GM06990 (cell line): Measurements from ENCODE around the gene RPS28.

ENCODE experiments used
- DNase-seq: peaks from one replicate; pipeline ENCODE4 v3.0.0-alpha.2; 2011; ENCODE audit not compliant: insufficient read length; ENCODE audit errors: extremely low read depth
- H3K27me3 ChIP-seq: replicated peaks from 2 replicates; pipeline ENCODE4 v1.6.0; 2011; ENCODE audit warnings: low read length; ENCODE audit not compliant: control insufficient read depth, insufficient read depth
- H3K36me3 ChIP-seq: 2 replicates; pipeline ENCODE4 v1.5.1; 2011; ENCODE audit warnings: low read length; ENCODE audit not compliant: control insufficient read depth, insufficient read depth
- H3K4me3 ChIP-seq: replicated peaks from 2 replicates; pipeline ENCODE4 v1.5.1; 2011; ENCODE audit warnings: low read depth, mild to moderate bottlenecking, control low read depth, low read length
- TF ChIP-seq, protein P1 (sequence below): IDR thresholded peaks from 2 replicates; pipeline ENCODE4 v1.5.1; 2011; ENCODE audit warnings: low read length, control low read depth, mild to moderate bottlenecking, inconsistent platforms; ENCODE audit not compliant: insufficient read depth, poor library complexity, severe bottlenecking

RPS28 gene

DNA sequence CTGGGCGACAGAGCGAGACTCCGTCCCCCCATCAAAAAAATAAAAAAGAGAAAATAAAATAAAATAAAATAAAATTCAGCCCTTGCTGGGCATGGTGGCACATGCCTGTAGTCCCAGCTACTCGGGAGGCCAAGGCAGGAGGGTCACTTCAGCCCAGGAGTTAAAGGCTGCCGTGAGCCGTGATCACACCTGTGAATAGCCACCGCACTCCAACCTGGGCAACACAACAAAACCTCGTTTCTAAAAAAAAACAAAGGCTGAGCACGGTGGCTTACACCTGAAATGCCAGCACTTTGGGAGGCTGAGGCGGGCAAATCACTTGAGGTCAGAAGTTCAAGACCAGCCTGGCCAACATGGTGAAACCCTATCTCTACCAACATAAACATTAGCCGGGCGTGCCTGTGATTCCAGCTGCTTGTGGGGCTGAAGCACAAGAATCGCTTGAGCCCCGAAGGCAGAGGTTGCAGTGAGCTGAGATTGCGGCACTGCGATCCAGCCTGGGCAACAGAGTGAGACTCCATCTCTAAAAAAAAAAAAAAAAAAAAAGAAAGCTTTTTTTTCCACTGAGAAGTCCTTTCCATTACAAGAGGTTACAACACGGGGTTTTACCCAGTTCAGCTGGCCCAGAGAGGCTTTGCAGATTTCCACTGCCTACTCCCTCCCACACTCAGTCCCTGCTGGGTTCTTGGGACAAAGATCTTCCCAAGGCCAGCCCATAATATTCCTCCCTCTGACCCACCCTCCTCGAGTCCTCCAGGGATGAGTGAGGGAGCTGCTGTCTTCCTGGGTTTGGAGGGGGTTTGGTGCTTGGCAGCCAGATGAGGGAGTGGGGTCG is 49.1 kb downstream of the RPS28 start:
- Histone ChIP-seq H3K4me3 (no peak overlapping the region), H3K36me3 (no peaks in the 10 kb centered on the region; the same call in 1 of the 2 replicates), H3K27me3 (no peaks in the 10 kb centered on the region; the same call in 1 of the 2 replicates)
- DNase-seq = no peak
- TF ChIP-seq, protein P1, sequence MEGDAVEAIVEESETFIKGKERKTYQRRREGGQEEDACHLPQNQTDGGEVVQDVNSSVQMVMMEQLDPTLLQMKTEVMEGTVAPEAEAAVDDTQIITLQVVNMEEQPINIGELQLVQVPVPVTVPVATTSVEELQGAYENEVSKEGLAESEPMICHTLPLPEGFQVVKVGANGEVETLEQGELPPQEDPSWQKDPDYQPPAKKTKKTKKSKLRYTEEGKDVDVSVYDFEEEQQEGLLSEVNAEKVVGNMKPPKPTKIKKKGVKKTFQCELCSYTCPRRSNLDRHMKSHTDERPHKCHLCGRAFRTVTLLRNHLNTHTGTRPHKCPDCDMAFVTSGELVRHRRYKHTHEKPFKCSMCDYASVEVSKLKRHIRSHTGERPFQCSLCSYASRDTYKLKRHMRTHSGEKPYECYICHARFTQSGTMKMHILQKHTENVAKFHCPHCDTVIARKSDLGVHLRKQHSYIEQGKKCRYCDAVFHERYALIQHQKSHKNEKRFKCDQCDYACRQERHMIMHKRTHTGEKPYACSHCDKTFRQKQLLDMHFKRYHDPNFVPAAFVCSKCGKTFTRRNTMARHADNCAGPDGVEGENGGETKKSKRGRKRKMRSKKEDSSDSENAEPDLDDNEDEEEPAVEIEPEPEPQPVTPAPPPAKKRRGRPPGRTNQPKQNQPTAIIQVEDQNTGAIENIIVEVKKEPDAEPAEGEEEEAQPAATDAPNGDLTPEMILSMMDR = no peak

DNA sequence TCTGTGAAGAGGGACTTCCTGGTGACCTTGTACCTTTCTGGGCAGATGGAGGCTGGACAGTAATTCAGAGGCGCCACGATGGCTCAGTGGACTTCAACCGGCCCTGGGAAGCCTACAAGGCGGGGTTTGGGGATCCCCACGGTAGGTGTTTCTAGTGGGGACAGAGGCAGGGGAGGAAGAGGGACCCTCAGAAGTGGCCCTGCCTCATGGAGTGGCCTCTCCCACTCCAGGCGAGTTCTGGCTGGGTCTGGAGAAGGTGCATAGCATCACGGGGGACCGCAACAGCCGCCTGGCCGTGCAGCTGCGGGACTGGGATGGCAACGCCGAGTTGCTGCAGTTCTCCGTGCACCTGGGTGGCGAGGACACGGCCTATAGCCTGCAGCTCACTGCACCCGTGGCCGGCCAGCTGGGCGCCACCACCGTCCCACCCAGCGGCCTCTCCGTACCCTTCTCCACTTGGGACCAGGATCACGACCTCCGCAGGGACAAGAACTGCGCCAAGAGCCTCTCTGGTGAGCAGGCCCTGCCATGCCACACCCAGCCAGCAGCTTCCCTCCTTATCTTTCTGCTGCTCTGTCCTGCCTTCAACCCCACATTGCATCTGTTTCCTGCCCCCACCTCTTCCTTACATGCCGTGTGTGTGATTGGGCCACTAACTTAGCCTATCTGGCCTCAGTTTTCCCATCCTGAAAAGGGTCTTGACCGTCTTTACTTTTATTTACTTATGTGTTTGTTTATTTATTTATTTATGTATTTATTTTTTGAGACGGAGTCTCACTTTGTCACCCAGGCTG is 49.9 kb downstream of the RPS28 start:
- DNase-seq = no peak
- no peaks in the 10 kb centered on the region for H3K27me3 ChIP-seq
- TF ChIP-seq, protein P1 = no peak
- H3K4me3 ChIP-seq = no peak overlapping the region
- H3K36me3 ChIP-seq = no peaks in the 10 kb centered on the region; the same call in 1 of the 2 replicates
